RPMI7951 (cell line): ENCODE data around the gene MPPE1. TPM values are rescaled to one million over a fixed set of nuclear protein-coding genes. Genes with fewer than 3 reads are reported as not detected.

Experiments
- DNase-seq: peaks from one replicate; pipeline ENCODE4 v3.0.0-alpha.2; 2012; ENCODE audit warnings: low read depth
- total RNA-seq: library from RNA; depleted of rRNA; stranded (reverse); fragments of >200 nt; shearing (Covaris generic); gene quantifications from 2 replicates; pipeline ENCODE4 v1.2.3, GENCODE V29; 2014; rRNA removed

The MPPE1 gene, protein sequence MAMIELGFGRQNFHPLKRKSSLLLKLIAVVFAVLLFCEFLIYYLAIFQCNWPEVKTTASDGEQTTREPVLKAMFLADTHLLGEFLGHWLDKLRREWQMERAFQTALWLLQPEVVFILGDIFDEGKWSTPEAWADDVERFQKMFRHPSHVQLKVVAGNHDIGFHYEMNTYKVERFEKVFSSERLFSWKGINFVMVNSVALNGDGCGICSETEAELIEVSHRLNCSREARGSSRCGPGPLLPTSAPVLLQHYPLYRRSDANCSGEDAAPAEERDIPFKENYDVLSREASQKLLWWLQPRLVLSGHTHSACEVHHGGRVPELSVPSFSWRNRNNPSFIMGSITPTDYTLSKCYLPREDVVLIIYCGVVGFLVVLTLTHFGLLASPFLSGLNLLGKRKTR
- total RNA-seq = 13.8 and 18.7 TPM in 2 replicates

DNA sequence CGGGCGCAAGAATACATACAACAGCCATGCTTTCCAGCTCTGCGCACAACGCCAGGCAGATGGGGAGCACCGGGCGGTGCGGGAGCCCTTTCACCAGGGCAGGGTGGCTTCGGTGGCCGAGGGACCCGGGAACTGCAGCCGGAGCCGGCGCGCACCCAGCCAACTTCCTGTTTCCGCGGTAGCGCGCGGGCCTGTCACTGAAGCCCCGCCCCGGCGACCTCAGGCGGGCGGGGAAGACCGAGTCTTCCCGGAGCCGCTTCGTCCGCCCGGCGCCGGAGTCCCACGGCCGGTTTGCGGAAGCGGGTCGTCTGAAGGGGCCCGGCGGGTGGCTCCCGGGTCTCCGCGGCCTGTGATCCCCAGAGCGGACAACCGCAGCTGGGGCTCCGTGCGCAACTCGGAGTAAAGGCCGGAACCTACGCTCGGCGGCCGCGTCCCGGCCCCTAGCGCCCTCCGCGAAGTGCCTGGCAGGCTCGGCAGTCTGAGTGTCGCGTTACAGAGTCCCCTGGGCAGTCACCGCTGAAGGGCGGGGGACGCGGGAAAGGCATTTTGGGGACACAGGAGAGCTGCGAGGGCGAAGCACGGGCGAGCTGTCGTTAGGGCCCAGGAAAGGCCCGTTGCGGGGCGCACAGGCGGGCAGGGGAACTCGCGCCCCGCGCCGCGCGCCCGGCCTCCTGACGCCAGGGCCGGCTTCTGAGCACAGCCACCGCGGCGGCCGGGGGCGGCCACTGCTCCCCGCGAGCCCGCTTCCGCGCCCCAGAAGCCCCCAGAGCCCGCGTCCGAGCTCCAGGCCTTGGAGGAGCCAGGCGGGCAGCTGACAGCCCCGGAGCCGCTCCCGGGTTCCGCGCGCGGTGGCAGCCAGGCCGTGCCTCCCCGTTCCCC, at the start of gene MPPE1:
Gene MPPE1, minus strand, starts transcription at position 136 of the 879 bp plus-strand sequence. CDS start 11,053 bp downstream, outside the sequence.
- DNase-seq = peak; percentile 81

DNA sequence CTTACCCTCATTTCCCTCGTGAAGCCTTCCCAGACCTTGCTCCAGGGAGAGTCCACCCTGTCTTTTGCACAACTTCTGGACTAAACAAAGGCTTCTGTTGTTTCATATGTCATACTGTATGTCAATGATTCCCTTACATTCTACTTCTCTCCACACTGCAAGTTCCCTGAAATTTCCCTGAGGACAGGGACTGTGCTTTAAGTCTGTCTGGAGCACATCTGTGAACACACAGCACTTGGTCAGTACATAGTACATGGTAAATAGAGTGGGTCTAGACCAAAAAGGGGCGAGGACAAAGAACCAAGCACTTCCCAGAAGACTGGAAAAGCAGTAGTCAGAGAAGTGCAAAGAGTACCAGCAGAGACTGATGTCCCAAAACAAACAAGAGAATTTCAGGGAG, 49.5 kb upstream of the MPPE1 start:
- peak; percentile 23 for DNase-seq

DNA sequence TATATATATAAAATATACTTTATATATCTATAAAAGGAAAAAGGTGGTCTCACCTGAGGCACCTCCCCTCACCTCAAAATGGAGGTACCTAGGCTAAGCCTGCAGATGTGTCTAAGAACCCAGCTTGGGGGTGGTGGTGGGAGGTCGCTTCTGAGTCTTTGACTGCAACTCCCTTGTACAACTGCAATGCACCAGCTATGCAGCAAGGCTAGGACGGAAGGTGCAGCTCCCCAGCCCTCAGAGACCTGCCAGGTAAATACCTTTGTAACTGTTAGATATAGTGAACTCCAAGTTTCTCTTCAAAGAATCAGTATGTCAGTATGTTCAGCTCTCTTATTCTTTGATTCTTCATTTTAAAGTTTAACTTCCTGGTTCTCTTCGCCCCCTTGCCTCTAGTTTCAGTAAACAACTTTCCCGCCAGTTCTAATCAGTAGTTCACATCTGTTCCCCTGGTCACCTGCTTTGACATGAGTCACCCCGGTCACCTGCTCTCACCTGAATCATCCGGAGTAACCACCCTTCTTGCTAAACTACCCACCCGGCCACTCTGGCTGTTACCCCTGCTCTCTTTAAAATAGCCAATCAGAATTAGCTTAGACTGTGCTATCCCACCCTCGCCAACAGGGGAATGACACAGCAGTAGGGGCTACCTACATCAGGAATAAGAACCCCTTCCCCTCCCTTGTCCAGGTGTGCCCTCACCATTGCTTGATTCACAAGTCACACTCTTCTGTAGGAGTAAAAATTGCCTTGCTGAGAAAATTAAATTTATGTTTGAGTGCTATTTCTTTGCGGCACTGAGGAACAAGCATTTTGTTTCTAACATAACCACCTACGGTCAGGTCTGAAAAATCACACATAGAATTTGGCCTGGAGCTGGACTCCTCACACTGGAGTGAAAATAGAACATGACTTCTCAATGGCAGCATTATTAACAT, 48.5 kb upstream of the MPPE1 start:
- DNase-seq = no peak

DNA sequence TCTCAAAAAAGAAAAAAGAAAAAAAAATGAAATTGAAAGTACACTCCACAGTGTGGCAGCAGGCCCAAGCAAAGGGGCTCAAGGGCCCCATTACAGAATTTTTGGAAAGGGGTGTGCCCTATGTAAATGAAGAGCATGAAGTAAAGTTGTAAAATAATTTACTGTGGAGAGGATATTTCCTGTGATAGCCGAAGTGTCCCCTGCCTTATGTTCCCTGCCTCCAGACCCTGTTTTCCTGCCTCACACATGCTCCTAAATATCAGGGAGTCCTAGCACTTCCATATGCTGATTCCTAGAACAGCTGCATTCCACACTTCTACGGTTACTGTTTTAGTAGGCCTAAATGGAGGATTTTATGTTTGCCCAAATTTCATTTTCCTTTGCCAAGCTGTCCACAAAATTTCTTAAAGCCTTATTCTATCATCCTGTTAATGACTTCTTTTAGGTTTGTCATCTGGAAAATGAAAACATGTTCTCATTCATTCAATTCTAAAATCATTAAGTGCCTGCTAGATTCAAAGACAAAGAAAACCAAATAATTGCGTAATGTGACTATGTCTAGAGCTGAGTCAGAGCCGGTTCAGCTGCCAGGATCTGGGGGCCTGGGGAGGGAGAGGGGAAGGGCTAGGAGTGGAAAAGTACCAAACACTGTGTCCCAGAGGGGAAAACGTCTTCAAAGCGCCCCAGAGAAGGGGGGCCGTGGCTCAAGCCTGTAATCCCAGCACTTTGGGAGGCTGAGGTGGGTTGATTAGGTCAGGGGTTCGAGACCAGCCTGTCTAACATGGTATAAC, 47.3 kb upstream of the MPPE1 start:
- peak; percentile 90 for DNase-seq

DNA sequence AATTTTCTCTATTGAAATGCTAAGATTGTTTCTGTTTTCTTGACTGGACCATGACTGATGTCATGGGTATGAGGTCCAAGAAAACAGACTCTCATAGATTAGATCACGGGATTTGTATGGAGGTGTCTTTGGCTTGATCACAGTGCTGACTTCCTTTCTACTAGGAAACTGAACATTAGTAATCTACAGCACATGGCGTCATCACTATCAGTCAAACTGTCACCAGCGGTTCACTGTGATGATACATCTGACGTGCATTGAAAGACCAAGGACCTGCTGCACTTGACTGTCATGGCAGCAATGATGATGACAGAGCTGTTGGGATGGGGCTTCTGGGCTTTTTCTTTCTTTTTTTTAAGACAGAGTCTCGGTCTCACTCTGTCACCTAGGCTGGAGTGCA, 45.0 kb upstream of the MPPE1 start:
- DNase-seq = no peak

DNA sequence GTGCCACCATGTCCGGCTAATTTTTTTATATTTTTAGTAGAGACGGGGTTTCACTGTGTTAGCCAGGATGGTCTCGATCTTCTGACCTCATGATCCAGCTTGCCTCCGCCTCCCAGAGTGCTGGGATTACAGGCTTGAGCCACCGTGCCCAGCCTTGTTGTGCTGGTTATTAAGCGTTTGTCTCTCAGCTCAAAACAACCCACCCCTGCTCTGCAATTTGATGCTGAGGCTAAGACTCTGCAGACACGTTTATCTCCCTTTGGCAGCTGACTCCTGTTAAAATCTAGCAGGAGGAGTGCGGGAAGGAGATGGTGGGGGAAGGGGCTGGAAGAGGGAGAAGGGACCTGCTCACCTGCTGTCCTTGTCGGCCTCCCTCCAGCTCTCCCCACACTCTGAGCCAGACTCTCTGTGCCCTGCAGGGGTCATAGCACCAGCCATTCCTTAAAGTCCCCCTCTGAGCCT, 43.3 kb upstream of the MPPE1 start:
- DNase-seq = no peak

DNA sequence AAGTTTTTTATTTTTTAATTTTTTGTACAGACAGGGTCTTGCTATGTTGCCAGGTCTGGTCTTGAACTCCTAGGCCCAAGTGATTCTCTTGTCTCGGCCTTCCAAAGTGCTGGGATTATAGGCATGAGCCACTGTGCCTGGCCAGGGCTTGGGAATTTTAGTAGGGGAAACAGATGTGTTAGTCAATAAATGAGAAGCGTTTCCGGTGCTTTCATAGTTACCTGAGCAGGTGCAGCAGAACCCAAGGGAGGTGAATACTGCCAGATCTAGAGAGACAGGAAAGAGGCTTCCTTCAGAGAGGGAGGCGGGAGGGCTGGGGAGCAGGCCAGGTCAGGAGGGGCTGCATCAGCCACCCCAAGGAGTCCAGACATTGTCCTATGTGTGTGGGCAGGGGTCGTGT, 42.7 kb upstream of the MPPE1 start:
- no peak for DNase-seq

DNA sequence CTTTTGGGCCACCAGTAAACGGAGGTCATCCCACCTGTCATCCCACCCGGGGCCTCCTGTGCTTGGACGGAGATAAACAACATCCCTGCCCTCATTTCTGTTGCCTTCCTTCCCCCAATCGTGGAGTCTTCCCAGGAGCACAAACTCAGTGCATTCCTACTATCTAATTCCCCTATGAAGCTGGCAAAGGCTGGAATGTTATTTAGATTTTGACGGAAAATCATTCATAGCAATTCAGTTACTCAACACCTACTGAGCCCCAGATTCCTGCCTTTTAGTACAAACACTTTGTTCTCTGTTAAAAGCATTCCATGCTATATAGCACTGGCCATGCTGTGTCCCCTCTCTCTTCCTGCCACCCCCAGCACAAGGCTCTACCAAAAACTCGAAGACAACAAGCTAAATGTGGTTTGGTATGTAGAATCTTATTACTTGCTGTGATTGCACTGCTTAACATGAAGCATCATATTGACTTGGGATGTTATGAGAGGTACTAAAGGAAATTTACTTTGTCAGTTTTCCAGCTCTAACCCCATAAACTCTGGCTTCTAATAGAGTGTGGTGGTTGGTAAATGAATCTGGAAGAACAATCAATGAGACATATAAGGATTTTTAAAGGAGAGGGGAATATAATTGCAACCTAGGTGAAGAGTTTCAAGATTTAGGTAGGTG, 40.9 kb upstream of the MPPE1 start:
- DNase-seq = no peak

DNA sequence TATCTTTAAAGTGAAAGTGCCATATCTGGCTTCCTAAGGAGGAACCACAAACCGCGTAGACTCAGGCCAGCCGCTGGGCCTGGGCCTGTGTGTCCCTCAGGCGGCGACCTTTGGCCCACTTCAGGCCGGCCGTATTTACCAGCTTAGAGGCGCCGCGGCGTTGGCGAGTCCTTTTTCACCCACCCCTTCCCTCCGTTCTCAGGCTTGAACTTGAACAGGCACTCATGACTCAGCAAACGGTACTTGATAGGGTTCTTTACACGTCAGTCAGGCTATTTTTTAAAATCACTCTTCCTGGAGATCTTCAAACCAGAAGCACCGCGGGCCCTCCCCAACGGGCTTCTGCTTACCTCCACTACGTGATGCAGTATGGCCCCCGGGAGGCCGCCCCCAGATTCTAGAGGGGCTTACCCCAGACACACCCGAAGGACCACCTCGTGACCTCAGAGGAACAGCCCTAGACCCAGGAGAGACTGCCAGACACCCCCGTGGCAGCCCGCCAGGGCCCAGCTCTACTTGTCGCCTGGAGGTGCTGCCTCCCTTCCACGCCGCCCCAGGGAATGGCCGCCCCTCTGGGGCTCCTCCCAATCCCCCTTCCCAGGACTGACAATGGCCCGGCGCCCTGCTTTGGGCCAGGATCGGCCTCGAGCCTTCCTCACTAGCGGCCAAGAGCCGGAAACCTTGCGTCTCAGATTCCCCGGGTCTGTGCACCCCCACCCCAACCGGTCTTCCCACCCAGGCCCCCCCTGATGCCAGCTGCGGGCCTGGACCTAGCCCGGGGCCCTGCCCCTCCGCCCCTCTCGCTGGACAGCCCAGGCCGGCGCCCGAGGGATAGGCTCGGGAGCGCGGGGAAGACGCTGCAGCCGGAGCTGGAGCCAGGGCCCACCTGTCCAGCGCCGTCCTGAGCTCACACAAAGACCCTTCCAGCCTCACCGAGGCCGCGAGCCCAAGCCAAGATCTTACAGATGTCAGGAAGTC, 39.4 kb upstream of the MPPE1 start:
- DNase-seq = peak; percentile 96

DNA sequence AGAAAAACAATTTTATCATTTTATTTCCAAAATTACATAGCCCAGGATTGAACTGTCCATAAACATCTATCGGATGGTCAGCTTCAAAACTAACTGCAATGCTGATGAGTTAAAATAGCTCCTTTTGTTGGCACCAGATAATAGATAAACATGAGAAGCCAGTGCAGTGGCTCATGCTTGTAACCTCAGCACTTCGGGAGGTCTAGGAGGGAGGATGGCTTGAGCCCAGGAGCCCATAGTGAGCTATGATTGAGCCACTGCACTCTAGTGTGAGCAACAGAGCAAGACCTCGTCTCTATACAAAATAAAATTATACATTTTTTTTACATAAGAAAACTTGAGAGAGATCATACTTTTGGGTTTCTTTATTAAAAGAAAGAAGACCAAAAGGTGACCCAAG, 38.6 kb upstream of the MPPE1 start:
- peak; percentile 75 for DNase-seq

DNA sequence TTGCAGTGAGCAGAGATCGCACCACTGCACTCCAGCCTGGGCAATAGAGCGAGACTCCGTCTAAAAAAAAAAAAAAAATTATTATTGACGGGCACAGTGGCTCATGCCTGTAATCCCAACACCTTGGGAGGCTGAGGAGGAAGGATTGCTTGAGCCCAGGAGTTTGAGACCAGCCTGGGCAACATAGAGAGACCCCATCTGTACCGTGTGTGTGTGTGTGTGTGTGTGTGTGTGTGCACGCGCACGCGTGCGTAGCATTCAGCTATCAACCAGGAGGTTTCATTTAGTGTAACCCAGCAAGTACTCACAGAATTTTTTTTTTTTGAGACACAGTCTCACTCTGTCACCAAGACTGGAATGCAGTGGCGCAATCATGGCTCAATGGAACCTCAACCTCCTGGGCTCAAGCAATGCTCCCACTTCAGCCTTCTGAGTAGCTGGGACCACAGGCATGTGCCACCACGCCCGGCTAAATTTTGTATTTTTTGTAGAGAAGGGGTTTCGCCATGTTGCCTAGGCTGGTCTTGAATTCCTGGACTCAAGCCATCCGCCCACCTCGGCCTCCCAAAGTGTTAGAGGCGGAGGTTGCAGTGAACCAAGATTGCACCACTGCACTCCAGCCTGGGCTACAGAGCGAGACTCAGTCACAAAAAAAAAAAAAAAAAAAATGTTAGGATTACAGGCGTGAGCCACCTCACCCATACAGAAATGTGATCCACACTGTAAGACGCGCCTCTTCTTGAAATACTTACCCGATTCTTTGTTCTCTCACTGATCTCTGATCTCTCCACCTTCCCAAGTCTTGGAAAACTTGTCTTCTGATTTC, 37.9 kb upstream of the MPPE1 start:
- peak; percentile 62 for DNase-seq

DNA sequence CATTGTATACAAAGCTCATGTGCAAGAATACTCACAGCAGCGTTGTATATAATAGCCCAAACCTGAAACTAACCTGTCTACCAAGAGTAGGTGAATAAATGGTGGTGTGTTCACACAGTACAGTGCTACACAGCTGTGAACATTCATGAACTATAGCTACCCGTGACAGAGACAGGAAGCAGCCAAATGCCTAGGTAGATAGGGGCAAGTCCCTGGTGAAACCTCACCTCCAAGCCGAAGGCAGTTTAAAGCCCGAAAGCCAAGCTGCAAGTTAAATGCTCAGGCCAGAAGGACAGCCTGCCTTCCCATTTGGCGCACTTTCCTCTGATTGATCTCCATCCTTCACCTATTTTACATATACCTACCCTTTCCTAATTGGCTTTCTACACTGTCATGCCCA, 36.7 kb upstream of the MPPE1 start:
- no peak for DNase-seq

DNA sequence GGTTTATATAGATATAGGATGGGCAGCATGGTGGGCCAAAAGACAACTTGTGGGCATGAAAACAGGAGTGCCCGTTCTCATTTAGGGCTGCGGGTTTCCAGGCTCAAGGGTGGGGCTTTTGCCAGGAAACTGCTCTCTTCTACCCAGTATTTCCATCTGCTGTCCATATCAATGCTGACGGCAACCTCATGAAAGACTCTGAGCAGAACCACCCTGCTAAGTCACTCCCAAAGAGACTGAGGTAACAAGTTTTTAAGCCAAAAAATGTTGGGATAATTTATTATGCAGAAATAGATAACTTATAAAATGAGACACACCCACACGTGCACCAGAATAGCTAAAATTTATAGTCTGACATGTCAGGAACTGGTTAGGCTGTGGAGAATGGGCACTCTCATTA, 36.1 kb upstream of the MPPE1 start:
- DNase-seq = no peak

DNA sequence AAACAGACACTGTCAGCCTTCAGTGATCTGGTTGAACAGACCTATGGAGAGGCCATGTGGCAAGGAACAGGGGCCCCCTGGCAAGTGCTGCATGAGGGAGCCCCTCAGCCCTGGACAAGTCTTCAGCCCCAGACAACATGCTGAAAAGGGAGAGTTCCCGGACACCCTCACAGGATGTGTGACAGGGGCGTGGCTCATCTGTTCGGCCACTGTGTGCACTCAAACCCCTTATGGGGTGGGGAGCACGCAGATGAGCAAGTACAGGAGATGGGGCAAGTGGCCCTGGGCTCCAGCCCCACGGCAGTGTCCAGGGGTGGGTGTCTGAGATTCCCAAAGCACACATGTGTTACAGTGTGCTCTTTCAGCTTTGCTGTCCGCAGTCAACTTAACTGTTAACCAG, 35.4 kb upstream of the MPPE1 start:
- DNase-seq = no peak

DNA sequence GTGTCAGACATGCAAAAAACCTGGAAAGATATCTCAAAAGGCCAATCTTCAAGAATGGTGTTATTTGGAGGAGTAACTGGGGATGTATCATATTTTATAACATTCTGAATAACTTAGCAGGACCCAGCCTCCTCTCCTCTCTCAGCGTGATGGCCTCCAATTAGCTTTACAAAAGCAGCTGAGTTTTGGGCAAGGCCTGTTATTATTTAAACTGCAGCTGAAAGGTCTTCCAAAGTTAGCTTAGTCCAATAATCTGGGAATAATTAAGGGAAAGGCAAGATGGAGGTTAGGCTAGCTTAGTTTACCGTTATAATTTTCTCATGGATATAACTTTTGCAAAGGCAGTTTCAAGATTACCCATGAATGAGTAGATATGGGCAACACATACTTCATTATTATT, 32.8 kb upstream of the MPPE1 start:
- DNase-seq = no peak

DNA sequence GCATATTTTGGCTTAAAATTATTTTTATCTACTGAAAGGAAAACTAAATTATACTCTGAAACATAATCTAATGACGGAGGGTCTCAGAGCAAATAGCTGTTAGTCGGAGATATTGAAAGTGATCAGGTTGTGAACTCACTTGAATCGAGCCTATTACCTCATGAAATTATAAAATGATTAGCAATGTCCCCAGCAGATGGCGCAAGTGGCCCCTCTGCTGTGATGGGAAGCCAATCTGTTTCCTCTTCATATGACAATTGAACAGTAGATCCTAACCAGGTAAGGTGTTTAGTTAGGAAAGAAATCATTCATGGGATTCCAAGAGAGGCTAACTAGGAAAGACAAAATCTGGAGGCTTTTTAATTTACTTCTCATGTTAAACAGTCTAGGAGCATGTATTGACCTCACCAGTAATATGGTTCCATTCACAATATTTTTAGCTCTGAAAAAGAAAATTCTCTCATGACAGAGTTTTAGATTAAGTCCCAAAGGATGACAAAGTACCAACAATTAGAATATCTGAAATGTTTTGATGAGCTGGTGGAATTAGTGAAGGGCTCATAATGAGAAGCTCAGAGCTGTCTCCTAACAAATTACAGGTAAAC, 29.9 kb upstream of the MPPE1 start:
- peak; percentile 48 for DNase-seq

DNA sequence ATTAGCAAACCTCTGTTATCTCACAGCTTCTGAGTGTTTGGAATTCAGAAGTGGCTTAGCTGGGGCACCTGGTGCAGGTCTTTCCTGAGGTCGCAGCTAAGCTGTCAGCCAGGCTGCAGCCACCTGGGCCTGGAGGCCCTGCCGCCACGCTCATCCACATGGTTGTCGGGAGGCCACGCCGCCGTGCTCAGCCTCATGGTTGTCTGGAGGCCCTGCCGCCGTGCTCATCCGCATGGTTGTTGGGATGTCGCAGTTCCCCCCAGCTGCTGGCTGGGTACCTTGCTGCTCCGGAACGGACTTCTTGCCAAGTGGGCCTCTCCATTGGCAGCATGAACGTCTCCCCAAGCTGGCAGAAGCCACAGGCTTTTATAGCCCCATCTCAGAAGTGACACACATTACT, 24.3 kb upstream of the MPPE1 start:
- DNase-seq = no peak

DNA sequence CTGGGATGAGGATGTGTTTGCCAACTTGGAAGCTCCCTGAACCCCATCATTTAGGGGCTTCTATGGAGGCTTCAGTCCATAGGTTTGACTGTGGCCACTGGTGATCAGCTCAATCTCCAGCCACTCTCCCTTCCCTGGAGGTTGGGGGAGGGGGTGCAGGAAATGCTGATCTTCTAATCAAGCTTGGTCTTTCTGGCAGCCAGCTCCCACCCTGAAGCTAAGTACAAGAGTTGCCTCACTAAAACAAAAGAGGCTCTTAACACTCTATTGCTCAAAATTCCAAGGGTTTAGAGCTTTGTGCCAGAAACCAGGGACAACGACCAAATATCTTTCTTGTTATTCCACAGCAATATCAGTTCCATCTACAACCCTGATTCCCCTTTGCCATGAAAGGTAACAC, 19.4 kb upstream of the MPPE1 start:
- no peak for DNase-seq
